ENCODE data around the gene USP34. TPM values are rescaled to one million over a fixed set of nuclear protein-coding genes. Genes with fewer than 3 reads are reported as not detected.

The USP34 gene
- total RNA-seq, 4 donors from 2014 or later, result 120 to 210 (median 157) TPM

GRCh38 chr2:61439241-61440002 lies 31.5 kb downstream of the USP34 start:
- TF ChIP-seq POLR2A (IDR thresholded peaks at IDR 0.05), result no peak
- no peak for TF ChIP-seq CTCF (IDR thresholded peaks at IDR 0.05)
- no peak for TF ChIP-seq POLR2AphosphoS5 (IDR thresholded peaks at IDR 0.05)
- TF ChIP-seq EP300 (IDR thresholded peaks at IDR 0.05), result no peak
- 50 to 100% methylated on average over 1 of the region's 7 CpGs for WGBS, 2 donors (ENCODE audit: low coverage in 1 of 2)
- Histone ChIP-seq H3K27ac (no peak overlapping the region), H3K36me3 (no peaks in the 10 kb centered on the region), H3K4me1 (peaks cover 0 to 43% (median 5%) of the 10 kb centered on the region in 3 donors), H3K27me3 (no peaks in the 10 kb centered on the region), H3K9me3 (peaks cover 0 to 10% (median 0%) of the 10 kb centered on the region in 3 donors), H3K4me3 (no peak overlapping the region)
- no peak for ATAC-seq

GRCh38 chr2:61438670-61439069 lies 32.2 kb downstream of the USP34 start:
- Histone ChIP-seq H3K27ac (no peak overlapping the region), H3K4me3 (no peak overlapping the region), H3K4me1 (peaks cover 0 to 44% (median 13%) of the 10 kb centered on the region in 3 donors), H3K27me3 (no peaks in the 10 kb centered on the region), H3K36me3 (no peaks in the 10 kb centered on the region), H3K9me3 (peaks cover 0 to 10% (median 0%) of the 10 kb centered on the region in 3 donors)
- no peak for ATAC-seq
- no peak for TF ChIP-seq POLR2A (IDR thresholded peaks at IDR 0.05)
- TF ChIP-seq POLR2AphosphoS5 (IDR thresholded peaks at IDR 0.05), result no peak
- TF ChIP-seq EP300 (IDR thresholded peaks at IDR 0.05), result no peak
- TF ChIP-seq CTCF (IDR thresholded peaks at IDR 0.05), result no peak

- peaks cover 0 to 54% (median 21%) of the 10 kb centered on the region in 3 donors for H3K4me1 ChIP-seq
These were observed 33.7 kb downstream of the USP34 start for GRCh38 chr2:61437170-61437569.

GRCh38 chr2:61436092-61436491 lies 34.8 kb downstream of the USP34 start:
- no peak overlapping the region for H3K27ac ChIP-seq
- no peak for ATAC-seq

More at GRCh38 chr2:61437170-61437569, 33.7 kb downstream of the USP34 start:
- WGBS, 2 donors (ENCODE audit: low coverage in 1 of 2), result 100% methylated on average over 2 to 4 of the region's 4 CpGs
- no peak for ATAC-seq
- TF ChIP-seq POLR2AphosphoS5 (IDR thresholded peaks at IDR 0.05), result no peak
- TF ChIP-seq POLR2A (IDR thresholded peaks at IDR 0.05), result no peak
- no peak for TF ChIP-seq CTCF (IDR thresholded peaks at IDR 0.05)
- TF ChIP-seq EP300 (IDR thresholded peaks at IDR 0.05), result no peak
- Histone ChIP-seq H3K27me3 (no peaks in the 10 kb centered on the region), H3K4me3 (no peak overlapping the region), H3K9me3 (peaks cover 0 to 10% (median 0%) of the 10 kb centered on the region in 3 donors), H3K36me3 (no peaks in the 10 kb centered on the region), H3K27ac (no peak overlapping the region)

GRCh38 chr2:61435291-61435690 lies 35.6 kb downstream of the USP34 start:
- no peak for ATAC-seq
- H3K27me3 ChIP-seq, result no peaks in the 10 kb centered on the region
- H3K36me3 ChIP-seq, result no peaks in the 10 kb centered on the region
- 93 to 94% methylated on average over 1 of the region's 1 CpG for WGBS, 2 donors (ENCODE audit: low coverage in 1 of 2)
- H3K4me1 ChIP-seq, result peaks cover 0 to 37% (median 21%) of the 10 kb centered on the region in 3 donors
- H3K4me3 ChIP-seq, result no peak overlapping the region
- no peak overlapping the region for H3K27ac ChIP-seq
- H3K9me3 ChIP-seq, result peaks cover 0 to 10% (median 0%) of the 10 kb centered on the region in 3 donors
- no peak for TF ChIP-seq EP300 (IDR thresholded peaks at IDR 0.05)
- TF ChIP-seq CTCF (IDR thresholded peaks at IDR 0.05), result no peak
- no peak for TF ChIP-seq POLR2AphosphoS5 (IDR thresholded peaks at IDR 0.05)
- TF ChIP-seq POLR2A (IDR thresholded peaks at IDR 0.05), result no peak

More at GRCh38 chr2:61436092-61436491, 34.8 kb downstream of the USP34 start:
- Histone ChIP-seq H3K9me3 (peaks cover 0 to 10% (median 0%) of the 10 kb centered on the region in 3 donors), H3K4me1 (peaks cover 0 to 43% (median 21%) of the 10 kb centered on the region in 3 donors), H3K36me3 (no peaks in the 10 kb centered on the region), H3K4me3 (no peak overlapping the region), H3K27me3 (no peaks in the 10 kb centered on the region)
- TF ChIP-seq EP300 (IDR thresholded peaks at IDR 0.05) (no peak), POLR2A (IDR thresholded peaks at IDR 0.05) (no peak), POLR2AphosphoS5 (IDR thresholded peaks at IDR 0.05) (no peak)
- 87% methylated on average over 2 of the region's 2 CpGs; no CpG with 5 or more reads in 1 of the 2 donors for WGBS, 2 donors (ENCODE audit: low coverage in 1 of 2)

Data from gastroesophageal sphincter (tissue), 4 donors.